ENCODE measurements around the gene MAP1B. TPM values are rescaled to one million over a fixed set of nuclear protein-coding genes. Genes with fewer than 3 reads are reported as not detected.
"Not testable (repeated sequence)": the region's sequence is repeated elsewhere in the genome, so short reads cannot be mapped to it uniquely, and the experiment has no call there.

Gene MAP1B
- total RNA-seq, 2 donors from 2014 or later: 6.1 to 16.2 TPM

- H3K4me1 ChIP-seq: no peaks in the 10 kb centered on the region
- H3K9ac ChIP-seq (ENCODE audit: low read depth in 2 of 2, low read length in 2 of 2): no peak overlapping the region
- no peak for DNase-seq
- intact Hi-C loops (cut with DNase I): no loop called here
- TF ChIP-seq CTCF (IDR thresholded peaks at IDR 0.05): no peak
- H3K36me3 ChIP-seq: no peaks in the 10 kb centered on the region
- no peak overlapping the region for H3K27ac ChIP-seq
- H3K4me3 ChIP-seq: no peak overlapping the region
- H3K9me3 ChIP-seq: no peaks in the 10 kb centered on the region
- no peaks in the 10 kb centered on the region for H3K27me3 ChIP-seq
These were observed 60.5 kb downstream of the MAP1B start for GRCh38 chr5:72167804-72168203.

- H3K36me3 ChIP-seq: no peaks in the 10 kb centered on the region
- intact Hi-C loops (cut with DNase I): no loop called here
- no peak for TF ChIP-seq CTCF (IDR thresholded peaks at IDR 0.05)
- H3K4me3 ChIP-seq: no peak overlapping the region
- no peaks in the 10 kb centered on the region for H3K27me3 ChIP-seq
- H3K4me1 ChIP-seq: no peaks in the 10 kb centered on the region
- DNase-seq: no peak
- no peak overlapping the region for H3K27ac ChIP-seq
- no peak overlapping the region for H3K9ac ChIP-seq (ENCODE audit: low read depth in 2 of 2, low read length in 2 of 2)
- H3K9me3 ChIP-seq: no peaks in the 10 kb centered on the region
These were observed 62.8 kb downstream of the MAP1B start for GRCh38 chr5:72170101-72170500.

GRCh38 chr5:72171181-72171580, 63.9 kb downstream of the MAP1B start:
- DNase-seq; H3K36me3 ChIP-seq; H3K27me3 ChIP-seq; H3K27ac ChIP-seq; H3K9ac ChIP-seq (ENCODE audit: low read depth in 2 of 2, low read length in 2 of 2); H3K4me1 ChIP-seq; H3K9me3 ChIP-seq; intact Hi-C loops (cut with DNase I); H3K4me3 ChIP-seq: not testable (repeated sequence)

GRCh38 chr5:72171667-72172066, 64.4 kb downstream of the MAP1B start:
- intact Hi-C loops (cut with DNase I): no loop called here
- H3K4me1 ChIP-seq: no peaks in the 10 kb centered on the region
- H3K27me3 ChIP-seq: no peaks in the 10 kb centered on the region
- no peak for DNase-seq
- no peaks in the 10 kb centered on the region for H3K36me3 ChIP-seq
- H3K4me3 ChIP-seq: no peak overlapping the region
- H3K9me3 ChIP-seq: no peaks in the 10 kb centered on the region
- TF ChIP-seq CTCF (IDR thresholded peaks at IDR 0.05): no peak
- H3K27ac ChIP-seq: no peak overlapping the region
- no peak overlapping the region for H3K9ac ChIP-seq (ENCODE audit: low read depth in 2 of 2, low read length in 2 of 2)

GRCh38 chr5:72172786-72173185, 65.5 kb downstream of the MAP1B start:
- TF ChIP-seq CTCF (IDR thresholded peaks at IDR 0.05): no peak
- H3K4me1 ChIP-seq: no peaks in the 10 kb centered on the region
- no peaks in the 10 kb centered on the region for H3K36me3 ChIP-seq
- intact Hi-C loops (cut with DNase I): no loop called here
- H3K27ac ChIP-seq: no peak overlapping the region
- no peaks in the 10 kb centered on the region for H3K27me3 ChIP-seq
- no peak overlapping the region for H3K9ac ChIP-seq (ENCODE audit: low read depth in 2 of 2, low read length in 2 of 2)
- H3K9me3 ChIP-seq: no peaks in the 10 kb centered on the region
- H3K4me3 ChIP-seq: no peak overlapping the region
- DNase-seq: no peak

- no peaks in the 10 kb centered on the region for H3K27me3 ChIP-seq
- no peak for TF ChIP-seq CTCF (IDR thresholded peaks at IDR 0.05)
- intact Hi-C loops (cut with DNase I): no loop called here
These were observed 70.3 kb downstream of the MAP1B start for GRCh38 chr5:72177538-72177937.

More at GRCh38 chr5:72177538-72177937, 70.3 kb downstream of the MAP1B start:
- H3K27ac ChIP-seq: no peak overlapping the region
- H3K9ac ChIP-seq (ENCODE audit: low read depth in 2 of 2, low read length in 2 of 2): no peak overlapping the region
- DNase-seq: no peak
- H3K9me3 ChIP-seq: no peaks in the 10 kb centered on the region
- no peaks in the 10 kb centered on the region for H3K4me1 ChIP-seq
- no peaks in the 10 kb centered on the region for H3K36me3 ChIP-seq
- H3K4me3 ChIP-seq: no peak overlapping the region

All from colonic mucosa (tissue), 4 donors.